ENCODE measurements around the gene STAG2.
A peak's percentile ranks its signal among the peaks of the same experiment; 100 is the strongest.

Gene STAG2

GRCh38 chrX:123961268-123962005 is at the start of gene STAG2:
STAG2 (plus strand) TSS chrX:123961706; CDS start chrX:124022628, 60,922 bp downstream.
- peak within 1 kb of the TSS; percentile 99 for H3K9ac ChIP-seq (ENCODE audit: low read length)
- peaks cover 9% of the 10 kb centered on the region; the same call in 1 of the 2 replicates for H4K20me1 ChIP-seq (ENCODE audit: insufficient read depth, low read length)
- no peaks in the 10 kb centered on the region for H3K9me3 ChIP-seq (replicated peaks; ENCODE audit: insufficient read depth, low read length)
- peak within 1 kb of the TSS; percentile 95 for H3K27ac ChIP-seq (ENCODE audit: low read length)
- peaks cover 21% of the 10 kb centered on the region for H3F3A ChIP-seq (ENCODE audit: insufficient read depth, low read length)
- peak within 1 kb of the TSS; percentile 67 for H2AFZ ChIP-seq (ENCODE audit: low read length)
- H3K4me1 ChIP-seq (ENCODE audit: low read length): no peaks in the 10 kb centered on the region
- H3K9me2 ChIP-seq (replicated peaks; ENCODE audit: insufficient read depth, low read length): no peaks in the 10 kb centered on the region
- H3K27me3 ChIP-seq (replicated peaks; ENCODE audit: insufficient read depth, low read length): no peaks in the 10 kb centered on the region
- H3K79me2 ChIP-seq (ENCODE audit: low read length): peaks cover 53% of the 10 kb centered on the region
- peak within 1 kb of the TSS; percentile 55 for H3K4me2 ChIP-seq (ENCODE audit: low read depth, low read length)
- peak within 1 kb of the TSS; percentile 85 for H3K4me3 ChIP-seq (ENCODE audit: low read length)
- no peaks in the 10 kb centered on the region for H3K36me3 ChIP-seq (replicated peaks; ENCODE audit: insufficient read depth, low read length)
- peak; percentile 44 for DNase-seq
- TF ChIP-seq CTCF (IDR thresholded peaks at IDR 0.05; ENCODE audit: low read length) (no peak), EZH2 (optimal IDR thresholded peaks at IDR 0.05; ENCODE audit: low read depth, low read length) (no peak), EZH2phosphoT487 (IDR thresholded peaks at IDR 0.05; ENCODE audit: low read length) (no peak)

- DNase-seq: no peak
- H3K9ac ChIP-seq (ENCODE audit: low read length): no peak overlapping the region
- H3K27ac ChIP-seq (ENCODE audit: low read length): no peak overlapping the region
- no peaks in the 10 kb centered on the region for H3F3A ChIP-seq (ENCODE audit: insufficient read depth, low read length)
- H3K4me2 ChIP-seq (ENCODE audit: low read depth, low read length): no peak overlapping the region
- H3K36me3 ChIP-seq (replicated peaks; ENCODE audit: insufficient read depth, low read length): no peaks in the 10 kb centered on the region
- H2AFZ ChIP-seq (ENCODE audit: low read length): no peak overlapping the region
- H3K4me1 ChIP-seq (ENCODE audit: low read length): no peaks in the 10 kb centered on the region
- no peak overlapping the region for H3K4me3 ChIP-seq (ENCODE audit: low read length)
- TF ChIP-seq EZH2phosphoT487 (IDR thresholded peaks at IDR 0.05; ENCODE audit: low read length) (no peak), EZH2 (optimal IDR thresholded peaks at IDR 0.05; ENCODE audit: low read depth, low read length) (no peak), CTCF (IDR thresholded peaks at IDR 0.05; ENCODE audit: low read length) (no peak)
- H3K9me3 ChIP-seq (replicated peaks; ENCODE audit: insufficient read depth, low read length): no peaks in the 10 kb centered on the region
- no peaks in the 10 kb centered on the region for H4K20me1 ChIP-seq (ENCODE audit: insufficient read depth, low read length)
- no peaks in the 10 kb centered on the region for H3K79me2 ChIP-seq (ENCODE audit: low read length)
- no peaks in the 10 kb centered on the region for H3K9me2 ChIP-seq (replicated peaks; ENCODE audit: insufficient read depth, low read length)
- H3K27me3 ChIP-seq (replicated peaks; ENCODE audit: insufficient read depth, low read length): no peaks in the 10 kb centered on the region
Observed at GRCh38 chrX:123917069-123917468, 44.4 kb upstream of the STAG2 start.

- Histone ChIP-seq H4K20me1 (ENCODE audit: insufficient read depth, low read length) (no peaks in the 10 kb centered on the region), H3K9ac (ENCODE audit: low read length) (no peak overlapping the region), H3K27me3 (replicated peaks; ENCODE audit: insufficient read depth, low read length) (no peaks in the 10 kb centered on the region), H3K9me2 (replicated peaks; ENCODE audit: insufficient read depth, low read length) (no peaks in the 10 kb centered on the region), H3K4me1 (ENCODE audit: low read length) (no peaks in the 10 kb centered on the region), H2AFZ (ENCODE audit: low read length) (no peak overlapping the region), H3K4me3 (ENCODE audit: low read length) (no peak overlapping the region), H3K27ac (ENCODE audit: low read length) (no peak overlapping the region), H3F3A (ENCODE audit: insufficient read depth, low read length) (no peaks in the 10 kb centered on the region), H3K79me2 (ENCODE audit: low read length) (no peaks in the 10 kb centered on the region), H3K9me3 (replicated peaks; ENCODE audit: insufficient read depth, low read length) (no peaks in the 10 kb centered on the region), H3K36me3 (replicated peaks; ENCODE audit: insufficient read depth, low read length) (no peaks in the 10 kb centered on the region), H3K4me2 (ENCODE audit: low read depth, low read length) (no peak overlapping the region)
- no peak for DNase-seq
- TF ChIP-seq EZH2 (optimal IDR thresholded peaks at IDR 0.05; ENCODE audit: low read depth, low read length): no peak
- no peak for TF ChIP-seq EZH2phosphoT487 (IDR thresholded peaks at IDR 0.05; ENCODE audit: low read length)
- TF ChIP-seq CTCF (IDR thresholded peaks at IDR 0.05; ENCODE audit: low read length): no peak
Observed at GRCh38 chrX:123918106-123918721, 43.3 kb upstream of the STAG2 start.
